Suprapubic skin (tissue), 4 donors: Measurements from ENCODE around the gene ZNF426.

ENCODE experiments used
- EP300 ChIP-seq: sonication (generic); formaldehyde crosslinking; IDR thresholded peaks from one replicate; pipeline ENCODE4 v1.6.1; 2017; ENCODE audit warnings: antibody characterized with exemption
- POLR2A ChIP-seq, 2 donors: fragments of 450-650 bp; IDR thresholded peaks; one replicate each; pipeline ENCODE4 v1.6.1; 2017; ENCODE audit warnings: antibody characterized with exemption in 2 of 2, mild to moderate bottlenecking in 2 of 2, moderate library complexity in 2 of 2
- POLR2AphosphoS5 ChIP-seq, 3 donors: sonication (generic); formaldehyde crosslinking; IDR thresholded peaks; one replicate each; pipeline ENCODE4 v1.6.1; 2017; ENCODE audit warnings: antibody characterized with exemption in 3 of 3
- TF ChIP-seq, protein P1 (sequence below), 2 donors: fragments of 200-600 bp in 1 of 2; fragments of 450-650 bp in 1 of 2; sonication (generic) in 1 of 2; IDR thresholded peaks; one replicate each; pipeline ENCODE4 v1.5.1; 2016 to 2019; ENCODE audit warnings: antibody characterized with exemption in 2 of 2, mild to moderate bottlenecking in 1 of 2, moderate library complexity in 1 of 2

- TF ChIP-seq, protein P1, sequence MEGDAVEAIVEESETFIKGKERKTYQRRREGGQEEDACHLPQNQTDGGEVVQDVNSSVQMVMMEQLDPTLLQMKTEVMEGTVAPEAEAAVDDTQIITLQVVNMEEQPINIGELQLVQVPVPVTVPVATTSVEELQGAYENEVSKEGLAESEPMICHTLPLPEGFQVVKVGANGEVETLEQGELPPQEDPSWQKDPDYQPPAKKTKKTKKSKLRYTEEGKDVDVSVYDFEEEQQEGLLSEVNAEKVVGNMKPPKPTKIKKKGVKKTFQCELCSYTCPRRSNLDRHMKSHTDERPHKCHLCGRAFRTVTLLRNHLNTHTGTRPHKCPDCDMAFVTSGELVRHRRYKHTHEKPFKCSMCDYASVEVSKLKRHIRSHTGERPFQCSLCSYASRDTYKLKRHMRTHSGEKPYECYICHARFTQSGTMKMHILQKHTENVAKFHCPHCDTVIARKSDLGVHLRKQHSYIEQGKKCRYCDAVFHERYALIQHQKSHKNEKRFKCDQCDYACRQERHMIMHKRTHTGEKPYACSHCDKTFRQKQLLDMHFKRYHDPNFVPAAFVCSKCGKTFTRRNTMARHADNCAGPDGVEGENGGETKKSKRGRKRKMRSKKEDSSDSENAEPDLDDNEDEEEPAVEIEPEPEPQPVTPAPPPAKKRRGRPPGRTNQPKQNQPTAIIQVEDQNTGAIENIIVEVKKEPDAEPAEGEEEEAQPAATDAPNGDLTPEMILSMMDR (IDR thresholded peaks at IDR 0.05) = no peak
- TF ChIP-seq POLR2A (IDR thresholded peaks at IDR 0.05) (no peak), POLR2AphosphoS5 (IDR thresholded peaks at IDR 0.05) (no peak), EP300 (no peak)
Observed at GRCh38 chr19:9566729-9567128, 28.3 kb upstream of the ZNF426 start.
